ENCODE measurements around the gene RAD51B. TPM values are rescaled to one million over a fixed set of nuclear protein-coding genes. Genes with fewer than 3 reads are reported as not detected.

RAD51B gene
- total and polyA plus RNA-seq, 9 of the 15 experiments (the other 6 are each of a cell fraction or from before 2014, with no cell fraction given): 8.5 to 17.3 (median 11.3) TPM

DNA sequence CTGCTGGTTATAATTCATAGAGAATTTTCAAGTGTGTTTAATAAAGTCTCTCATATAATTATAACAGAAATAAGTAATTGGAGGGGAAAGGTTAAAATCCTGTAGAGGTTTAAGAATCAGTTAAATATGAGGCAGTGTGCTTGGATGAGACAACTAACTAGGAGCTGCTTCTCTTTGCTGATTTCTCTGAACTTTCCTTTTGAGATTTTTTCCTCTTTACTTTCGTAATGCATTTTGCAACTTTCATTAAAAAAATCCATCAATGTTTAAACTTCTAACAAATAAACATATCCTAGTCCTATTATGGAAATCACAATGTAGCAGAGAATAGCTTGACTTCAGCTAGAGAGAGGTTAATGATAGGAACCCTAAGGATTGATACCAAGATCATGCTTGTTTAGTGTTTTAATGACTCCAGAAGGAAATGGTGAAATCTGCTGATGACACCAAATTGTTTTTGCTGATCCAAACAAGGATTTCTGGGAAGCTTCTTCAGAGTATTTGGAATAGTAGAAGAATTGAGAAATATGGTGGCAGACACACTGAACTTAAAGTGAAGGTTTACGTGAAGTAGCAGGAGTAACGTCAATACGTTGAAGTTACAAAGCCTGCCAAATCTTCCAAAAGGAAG, 122.6 kb downstream of the RAD51B start (continued):
- TF ChIP-seq, protein P1, sequence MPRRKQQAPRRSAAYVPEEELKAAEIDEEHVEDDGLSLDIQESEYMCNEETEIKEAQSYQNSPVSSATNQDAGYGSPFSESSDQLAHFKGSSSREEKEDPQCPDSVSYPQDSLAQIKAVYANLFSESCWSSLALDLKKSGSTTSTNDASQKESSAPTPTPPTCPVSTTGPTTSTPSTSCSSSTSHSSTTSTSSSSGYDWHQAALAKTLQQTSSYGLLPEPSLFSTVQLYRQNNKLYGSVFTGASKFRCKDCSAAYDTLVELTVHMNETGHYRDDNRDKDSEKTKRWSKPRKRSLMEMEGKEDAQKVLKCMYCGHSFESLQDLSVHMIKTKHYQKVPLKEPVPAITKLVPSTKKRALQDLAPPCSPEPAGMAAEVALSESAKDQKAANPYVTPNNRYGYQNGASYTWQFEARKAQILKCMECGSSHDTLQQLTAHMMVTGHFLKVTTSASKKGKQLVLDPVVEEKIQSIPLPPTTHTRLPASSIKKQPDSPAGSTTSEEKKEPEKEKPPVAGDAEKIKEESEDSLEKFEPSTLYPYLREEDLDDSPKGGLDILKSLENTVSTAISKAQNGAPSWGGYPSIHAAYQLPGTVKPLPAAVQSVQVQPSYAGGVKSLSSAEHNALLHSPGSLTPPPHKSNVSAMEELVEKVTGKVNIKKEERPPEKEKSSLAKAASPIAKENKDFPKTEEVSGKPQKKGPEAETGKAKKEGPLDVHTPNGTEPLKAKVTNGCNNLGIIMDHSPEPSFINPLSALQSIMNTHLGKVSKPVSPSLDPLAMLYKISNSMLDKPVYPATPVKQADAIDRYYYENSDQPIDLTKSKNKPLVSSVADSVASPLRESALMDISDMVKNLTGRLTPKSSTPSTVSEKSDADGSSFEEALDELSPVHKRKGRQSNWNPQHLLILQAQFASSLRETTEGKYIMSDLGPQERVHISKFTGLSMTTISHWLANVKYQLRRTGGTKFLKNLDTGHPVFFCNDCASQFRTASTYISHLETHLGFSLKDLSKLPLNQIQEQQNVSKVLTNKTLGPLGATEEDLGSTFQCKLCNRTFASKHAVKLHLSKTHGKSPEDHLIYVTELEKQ (CRISPR knock-in tag; IDR thresholded peaks at IDR 0.05): no peak
- TF ChIP-seq PRPF4 (IDR thresholded peaks at IDR 0.05; ENCODE audit: insufficient read depth, low read depth, low read length, poor library complexity, severe bottlenecking): no peak
- TF ChIP-seq, protein P2, sequence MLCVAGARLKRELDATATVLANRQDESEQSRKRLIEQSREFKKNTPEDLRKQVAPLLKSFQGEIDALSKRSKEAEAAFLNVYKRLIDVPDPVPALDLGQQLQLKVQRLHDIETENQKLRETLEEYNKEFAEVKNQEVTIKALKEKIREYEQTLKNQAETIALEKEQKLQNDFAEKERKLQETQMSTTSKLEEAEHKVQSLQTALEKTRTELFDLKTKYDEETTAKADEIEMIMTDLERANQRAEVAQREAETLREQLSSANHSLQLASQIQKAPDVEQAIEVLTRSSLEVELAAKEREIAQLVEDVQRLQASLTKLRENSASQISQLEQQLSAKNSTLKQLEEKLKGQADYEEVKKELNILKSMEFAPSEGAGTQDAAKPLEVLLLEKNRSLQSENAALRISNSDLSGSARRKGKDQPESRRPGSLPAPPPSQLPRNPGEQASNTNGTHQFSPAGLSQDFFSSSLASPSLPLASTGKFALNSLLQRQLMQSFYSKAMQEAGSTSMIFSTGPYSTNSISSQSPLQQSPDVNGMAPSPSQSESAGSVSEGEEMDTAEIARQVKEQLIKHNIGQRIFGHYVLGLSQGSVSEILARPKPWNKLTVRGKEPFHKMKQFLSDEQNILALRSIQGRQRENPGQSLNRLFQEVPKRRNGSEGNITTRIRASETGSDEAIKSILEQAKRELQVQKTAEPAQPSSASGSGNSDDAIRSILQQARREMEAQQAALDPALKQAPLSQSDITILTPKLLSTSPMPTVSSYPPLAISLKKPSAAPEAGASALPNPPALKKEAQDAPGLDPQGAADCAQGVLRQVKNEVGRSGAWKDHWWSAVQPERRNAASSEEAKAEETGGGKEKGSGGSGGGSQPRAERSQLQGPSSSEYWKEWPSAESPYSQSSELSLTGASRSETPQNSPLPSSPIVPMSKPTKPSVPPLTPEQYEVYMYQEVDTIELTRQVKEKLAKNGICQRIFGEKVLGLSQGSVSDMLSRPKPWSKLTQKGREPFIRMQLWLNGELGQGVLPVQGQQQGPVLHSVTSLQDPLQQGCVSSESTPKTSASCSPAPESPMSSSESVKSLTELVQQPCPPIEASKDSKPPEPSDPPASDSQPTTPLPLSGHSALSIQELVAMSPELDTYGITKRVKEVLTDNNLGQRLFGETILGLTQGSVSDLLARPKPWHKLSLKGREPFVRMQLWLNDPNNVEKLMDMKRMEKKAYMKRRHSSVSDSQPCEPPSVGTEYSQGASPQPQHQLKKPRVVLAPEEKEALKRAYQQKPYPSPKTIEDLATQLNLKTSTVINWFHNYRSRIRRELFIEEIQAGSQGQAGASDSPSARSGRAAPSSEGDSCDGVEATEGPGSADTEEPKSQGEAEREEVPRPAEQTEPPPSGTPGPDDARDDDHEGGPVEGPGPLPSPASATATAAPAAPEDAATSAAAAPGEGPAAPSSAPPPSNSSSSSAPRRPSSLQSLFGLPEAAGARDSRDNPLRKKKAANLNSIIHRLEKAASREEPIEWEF (CRISPR knock-in tag; IDR thresholded peaks at IDR 0.05): no peak
- no peak for TF ChIP-seq MTF1 (CRISPR knock-in tag; IDR thresholded peaks at IDR 0.05; ENCODE audit: borderline replicate concordance)
- no peak for TF ChIP-seq ATF7 (IDR thresholded peaks at IDR 0.05)

Measured in K562 (cell line).